H1 (cell line): ENCODE data around the gene EVPL. TPM values are rescaled to one million over a fixed set of nuclear protein-coding genes. Genes with fewer than 3 reads are reported as not detected.

ENCODE experiments used
- CREB1 ChIP-seq: IDR thresholded peaks from 2 replicates; pipeline ENCODE4 v1.6.1; 2012; ENCODE audit warnings: inconsistent platforms
- FOSL1 ChIP-seq: IDR thresholded peaks from 2 replicates; pipeline ENCODE4 v1.6.1; 2011; ENCODE audit warnings: mild to moderate bottlenecking, low read depth, low read length, moderate library complexity; ENCODE audit not compliant: insufficient read depth
- HDAC2 ChIP-seq, 2 experiments: fragments of 300-600 bp in 1 of 2; sonication (generic) in 1 of 2; IDR thresholded peaks; 2 replicates each; pipeline ENCODE4 v1.6.1; 2011 to 2012; ENCODE audit warnings: low read depth in 2 of 2, low read length in 2 of 2, mild to moderate bottlenecking in 2 of 2, moderate library complexity in 2 of 2, borderline replicate concordance in 1 of 2, inconsistent platforms in 1 of 2
- JUND ChIP-seq: IDR thresholded peaks from 2 replicates; pipeline ENCODE4 v1.6.1; 2011; ENCODE audit warnings: mild to moderate bottlenecking, improper control_type of control experiment, low read length
- KDM1A ChIP-seq: fragments of 200-600, 300-600 bp; sonication (generic); IDR thresholded peaks from 2 replicates; pipeline ENCODE4 v1.7.1; 2016; ENCODE audit warnings: mild to moderate bottlenecking, low read length, borderline replicate concordance
- RAD21 ChIP-seq, 2 experiments: IDR thresholded peaks in 1 of 2; conservative IDR thresholded peaks in 1 of 2; 2 replicates each; pipeline ENCODE4 v1.6.1; 2011; ENCODE audit warnings: low read depth in 2 of 2, low read length in 2 of 2, improper control_type of control experiment in 1 of 2, inconsistent platforms in 1 of 2, mild to moderate bottlenecking in 1 of 2, moderate library complexity in 1 of 2
- SUZ12 ChIP-seq: fragments of 200-600 bp; sonication (generic); IDR thresholded peaks from 2 replicates; pipeline ENCODE4 v1.6.1; 2012; ENCODE audit warnings: mild to moderate bottlenecking, inconsistent platforms, low read length, moderate library complexity, mixed read lengths
- TBP ChIP-seq: IDR thresholded peaks from 2 replicates; pipeline ENCODE4 v1.6.1; 2011; ENCODE audit warnings: low read depth, low read length, improper control_type of control experiment
- USF2 ChIP-seq: IDR thresholded peaks from 2 replicates; pipeline ENCODE4 v1.6.1; 2011; ENCODE audit warnings: low read length, improper control_type of control experiment
- polyA plus RNA-seq, 7 experiments: library from polyadenylated mRNA; depleted of rRNA in 3 of 7; stranded (reverse) in 5 of 7; unstranded in 2 of 7; fragments of >200 nt in 5 of 7; fragments of 200-250 nt in 2 of 7; gene quantifications; 1 replicate in 5 of 7; 2 replicates in 1 of 7; 4 replicates in 1 of 7; pipeline versions ENCODE4 v1.2.1 to v1.2.3, GENCODE V29; 2011 to 2013; ENCODE audit warnings: missing spikeins in 2 of 7, mixed read lengths in 2 of 7
- total RNA-seq: library from RNA; stranded (reverse); fragmentation: NEBNext Ultra II Directional; extraction: Animal tissue kit (Norgen Biotek cat#: 25700); gene quantifications from 2 replicates; pipeline ENCODE4 v1.2.1, GENCODE V29; 2021
- TF ChIP-seq, protein P1 (sequence below): IDR thresholded peaks from 2 replicates; pipeline ENCODE4 v1.6.1; 2012; ENCODE audit warnings: inconsistent platforms

Gene EVPL
- total and polyA plus RNA-seq, 2 of the 8 experiments (the other 6 are each of a cell fraction or from before 2014, with no cell fraction given), result 0.20 to 0.99 TPM

DNA sequence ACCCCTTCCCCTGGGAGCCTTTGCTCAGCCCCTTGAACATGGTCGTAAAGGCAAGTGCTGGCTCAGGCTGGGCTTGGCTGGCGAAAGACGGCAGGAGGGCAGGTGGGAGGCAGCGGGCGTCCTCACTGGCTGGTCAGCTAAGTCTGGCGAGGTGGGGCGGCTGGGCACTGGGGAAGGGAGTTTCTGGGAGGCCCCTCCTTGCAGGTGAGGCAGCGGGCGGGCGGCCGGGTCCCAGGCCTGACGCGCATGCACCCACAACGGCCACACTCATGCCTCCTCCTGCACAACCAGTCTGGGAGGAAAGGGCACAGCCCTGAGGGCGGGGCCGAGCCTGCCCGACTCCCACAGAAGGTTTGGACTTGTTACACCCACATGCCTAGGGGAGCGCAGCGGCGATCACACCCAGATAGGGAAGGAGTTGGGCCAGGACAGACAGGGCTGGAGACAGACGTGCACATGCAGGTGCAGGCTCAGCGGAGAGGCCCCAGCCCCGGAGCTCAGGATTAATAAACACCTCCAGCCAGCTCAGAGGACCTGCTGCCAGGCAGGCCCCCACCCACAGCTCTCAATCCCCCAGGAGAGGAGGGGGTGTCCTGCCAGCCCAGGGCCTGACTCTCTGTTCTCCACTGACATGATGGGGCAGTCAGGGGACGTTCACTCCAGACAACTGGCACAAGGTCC lies at the start of gene EVPL (continued):
- TF ChIP-seq, protein P1, sequence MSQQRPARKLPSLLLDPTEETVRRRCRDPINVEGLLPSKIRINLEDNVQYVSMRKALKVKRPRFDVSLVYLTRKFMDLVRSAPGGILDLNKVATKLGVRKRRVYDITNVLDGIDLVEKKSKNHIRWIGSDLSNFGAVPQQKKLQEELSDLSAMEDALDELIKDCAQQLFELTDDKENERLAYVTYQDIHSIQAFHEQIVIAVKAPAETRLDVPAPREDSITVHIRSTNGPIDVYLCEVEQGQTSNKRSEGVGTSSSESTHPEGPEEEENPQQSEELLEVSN, result no peak
- no peak for TF ChIP-seq RAD21 (IDR thresholded peaks at IDR 0.05 in 1 of 2, conservative IDR thresholded peaks at IDR 0.05 in 1 of 2; ENCODE audit: low read depth in 2 of 2, low read length in 2 of 2)
- no peak for TF ChIP-seq JUND
- no peak for TF ChIP-seq TBP
- no peak for TF ChIP-seq SUZ12
- TF ChIP-seq FOSL1, result no peak
- TF ChIP-seq CREB1, result no peak
- TF ChIP-seq KDM1A, result no peak
- TF ChIP-seq USF2, result no peak
- TF ChIP-seq HDAC2 (IDR thresholded peaks at IDR 0.05; ENCODE audit: borderline replicate concordance in 1 of 2, low read depth in 2 of 2, low read length in 2 of 2), result no peak
